A204.1 (cell line): ENCODE data around the gene CCHCR1.

Experiments
- FAIRE-seq: peaks from 2 replicates; lab custom pipeline; 2012; peaks lifted over from hg19 to GRCh38; lab: Jason Lieb, UNC

Gene CCHCR1

GRCh38 chr6:31098449-31098938 lies 59.1 kb downstream of the CCHCR1 start:
- FAIRE-seq = no peak

GRCh38 chr6:31096656-31097055 lies 60.9 kb downstream of the CCHCR1 start:
- no peak for FAIRE-seq

GRCh38 chr6:31096215-31096614 lies 61.4 kb downstream of the CCHCR1 start:
- no peak for FAIRE-seq

GRCh38 chr6:31094389-31094881 lies 63.2 kb downstream of the CCHCR1 start:
- no peak for FAIRE-seq

GRCh38 chr6:31092769-31093505 lies 64.7 kb downstream of the CCHCR1 start:
- FAIRE-seq = no peak
